Endometrial microvascular endothelial cells (primary cell): Measurements from ENCODE around the gene FAM229B. TPM values are rescaled to one million over a fixed set of nuclear protein-coding genes. Genes with fewer than 3 reads are reported as not detected.

Experiments used
- in situ Hi-C: cut with HindIII; loops from 2 replicates; pipeline ENCODE4 v1.10.0; 2017; ENCODE audit warnings: low sequenced_read_pairs, low pct_unique_long_range_greater_than_20kb; ENCODE audit errors: inconsistent ontology term
- total RNA-seq: library from RNA; depleted of rRNA; stranded (reverse); fragments of >200 nt; gene quantifications from one replicate; pipeline ENCODE4 v1.2.3, GENCODE V29; 2015; ENCODE audit errors: inconsistent ontology term

FAM229B gene
- total RNA-seq, 1 donor from 2014 or later = 13.7 TPM

DNA sequence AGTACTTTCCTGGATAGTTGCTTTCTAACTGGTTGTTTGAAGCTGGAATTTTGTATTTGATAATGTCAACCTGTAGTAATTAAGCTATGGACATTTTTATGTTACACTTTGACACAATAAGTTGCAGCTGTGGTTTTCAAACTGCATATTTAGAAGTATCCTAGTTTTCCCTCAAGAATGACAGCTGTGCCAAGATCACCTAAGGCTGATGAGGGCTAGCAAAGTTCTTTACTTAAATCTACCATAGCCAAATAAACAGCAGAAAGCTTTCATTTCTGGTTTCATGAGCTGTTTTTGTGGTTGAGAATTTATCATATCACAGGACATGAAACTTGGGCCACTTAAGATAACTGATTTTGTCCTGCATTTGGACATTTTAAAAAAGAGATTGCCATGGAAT lies 30.6 kb downstream of the FAM229B start:
- in situ Hi-C loops = no loop called here

DNA sequence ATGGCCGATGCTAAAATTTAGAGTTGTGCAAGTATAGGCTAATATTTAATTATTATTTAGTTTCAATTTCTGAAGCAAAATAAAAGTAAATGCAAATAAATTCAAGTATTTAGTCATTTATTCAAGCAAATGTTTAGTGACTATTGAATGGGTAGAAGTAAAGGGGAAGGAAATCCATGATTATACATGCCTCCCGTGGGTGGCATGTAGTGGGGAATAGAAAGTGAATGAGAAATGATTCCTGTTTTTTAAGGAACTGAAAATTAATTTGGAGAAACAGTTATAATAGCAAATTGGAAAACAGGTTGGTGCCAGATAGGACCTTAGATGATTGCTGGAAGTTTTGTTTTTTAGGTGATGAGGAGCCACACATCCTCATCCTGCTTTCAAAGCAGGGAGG lies 35.4 kb downstream of the FAM229B start:
- in situ Hi-C loops = no loop called here

DNA sequence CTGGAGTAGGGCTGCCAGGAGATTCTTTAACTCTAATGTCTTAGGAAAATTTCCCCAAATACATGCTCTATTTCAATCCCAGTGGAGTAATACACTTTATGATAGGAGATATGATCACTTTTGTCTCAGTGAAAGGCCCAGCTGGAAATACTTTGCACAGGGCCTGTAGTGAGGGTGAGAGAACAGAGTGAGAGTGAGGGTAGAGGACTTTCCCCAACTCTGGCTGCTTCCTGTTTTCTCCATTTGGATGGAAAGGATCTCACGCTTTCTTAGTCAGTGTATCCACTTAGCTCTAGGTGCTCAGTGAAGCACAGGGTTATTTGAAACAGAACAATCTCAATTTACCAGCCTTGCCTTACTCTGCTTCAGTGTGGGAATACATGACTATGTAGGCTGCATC lies 36.6 kb downstream of the FAM229B start:
- in situ Hi-C loops = no loop called here

DNA sequence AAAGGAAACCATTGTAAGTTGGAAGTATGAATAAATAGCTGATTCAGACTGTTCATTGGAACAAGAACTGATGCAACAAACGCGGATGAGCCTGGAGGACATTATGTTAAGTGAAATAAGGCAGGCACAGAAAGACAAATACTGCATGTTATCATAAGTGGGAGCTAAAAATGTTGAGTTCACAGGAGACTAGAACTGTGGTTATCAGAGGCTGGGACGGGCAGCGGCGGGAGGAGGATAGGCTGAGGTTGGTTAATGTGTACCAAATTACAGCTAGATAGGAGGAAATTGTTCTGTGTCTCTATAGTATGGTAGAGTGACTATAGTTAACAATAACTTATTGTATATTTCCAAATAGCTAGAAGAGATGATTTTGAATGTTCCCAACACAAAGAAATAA lies 40.8 kb downstream of the FAM229B start:
- in situ Hi-C loops = no loop called here

DNA sequence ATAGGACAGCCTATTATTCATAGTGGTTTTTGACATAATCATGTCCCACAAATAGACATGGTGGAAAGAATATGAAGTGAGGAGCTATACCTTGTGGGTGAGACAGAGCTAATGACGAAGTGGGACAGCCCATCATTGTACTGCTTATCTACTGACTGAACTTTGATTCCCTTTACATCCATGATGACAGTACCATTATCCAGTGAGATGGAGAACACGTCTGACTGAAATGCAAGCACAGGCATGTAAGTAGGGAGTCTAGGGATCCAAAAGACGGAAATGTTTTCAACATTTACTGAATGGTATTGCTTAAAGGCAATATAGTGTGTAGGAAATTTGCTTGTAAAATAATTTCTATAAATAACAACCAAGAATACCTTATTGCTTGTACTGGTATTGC lies 43.5 kb downstream of the FAM229B start:
- in situ Hi-C loops = no loop called here

DNA sequence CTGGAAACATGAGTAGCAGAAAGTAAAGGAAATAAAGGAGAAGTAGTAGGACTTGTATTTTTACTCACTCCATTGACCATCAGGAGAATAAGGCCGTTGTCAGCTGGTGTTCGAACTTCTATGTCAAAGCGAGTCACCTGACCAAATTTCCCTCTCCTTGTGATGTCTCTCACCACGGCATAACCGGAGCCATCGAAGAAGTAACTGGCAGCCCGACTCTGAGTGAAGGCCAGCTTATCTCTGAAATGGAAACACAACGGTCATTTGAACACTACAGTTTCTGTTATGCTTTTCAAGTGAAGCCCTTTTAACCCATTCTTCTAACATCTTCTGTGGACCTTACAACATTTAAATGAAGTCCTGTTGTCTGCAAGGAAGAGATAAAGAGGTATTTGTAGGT lies 51.7 kb downstream of the FAM229B start:
- in situ Hi-C loops = no loop called here

DNA sequence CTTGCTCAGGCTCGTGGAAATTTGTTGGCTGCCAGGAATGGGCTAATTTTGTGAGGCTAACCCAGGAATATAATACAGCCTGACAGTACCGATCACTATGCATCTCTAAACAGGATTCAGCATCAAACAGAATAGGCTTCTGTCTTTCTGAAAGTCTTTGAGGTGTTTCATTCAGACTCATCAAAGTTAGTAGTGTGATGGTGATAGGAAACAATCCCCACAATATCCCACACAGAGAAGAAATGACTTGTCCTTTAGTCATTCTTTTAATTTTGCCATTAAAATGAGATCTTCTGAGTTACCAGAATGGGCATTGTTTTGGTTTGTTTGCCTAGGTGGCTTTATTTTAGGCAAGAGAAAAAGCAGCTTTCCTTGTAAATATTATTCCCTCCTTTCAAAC lies 54.3 kb downstream of the FAM229B start:
- in situ Hi-C loops = no loop called here

DNA sequence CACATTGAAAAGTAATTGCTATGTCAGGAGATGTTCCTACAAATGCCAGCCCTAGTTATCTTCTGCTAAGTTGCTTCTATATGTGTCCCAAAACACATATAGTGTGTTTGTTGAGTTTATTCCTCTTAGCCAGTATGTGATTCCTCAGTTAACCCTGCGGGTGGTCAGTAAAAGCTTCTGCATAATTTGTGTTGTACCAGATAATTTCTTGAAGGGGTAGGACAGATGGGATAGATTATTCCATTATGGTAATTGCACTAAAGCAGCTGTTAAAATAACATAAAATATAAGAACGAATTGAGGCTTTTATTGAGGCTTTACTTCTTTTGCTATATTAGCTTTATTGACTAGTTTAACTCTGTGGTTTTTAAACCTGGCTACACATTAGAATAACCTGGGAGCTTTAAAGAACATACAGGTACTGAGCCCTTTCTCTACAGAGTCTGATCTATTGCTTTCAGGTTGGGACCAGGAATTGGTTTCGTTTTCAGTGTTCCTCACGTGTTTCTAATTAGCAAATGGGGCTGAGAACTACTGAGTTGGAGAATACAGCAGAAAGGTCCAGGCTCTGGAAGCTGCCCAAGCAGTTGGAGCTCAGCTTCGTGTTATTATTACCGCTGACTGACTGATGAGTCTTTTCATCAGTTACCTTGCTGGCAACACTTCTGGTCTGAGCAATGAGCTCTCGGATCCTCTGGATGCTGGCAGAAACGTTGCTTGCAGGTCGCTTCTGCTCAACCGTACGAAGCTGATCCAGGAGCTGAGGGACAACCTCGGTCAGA lies 56.9 kb downstream of the FAM229B start:
- in situ Hi-C loops = no loop called here

DNA sequence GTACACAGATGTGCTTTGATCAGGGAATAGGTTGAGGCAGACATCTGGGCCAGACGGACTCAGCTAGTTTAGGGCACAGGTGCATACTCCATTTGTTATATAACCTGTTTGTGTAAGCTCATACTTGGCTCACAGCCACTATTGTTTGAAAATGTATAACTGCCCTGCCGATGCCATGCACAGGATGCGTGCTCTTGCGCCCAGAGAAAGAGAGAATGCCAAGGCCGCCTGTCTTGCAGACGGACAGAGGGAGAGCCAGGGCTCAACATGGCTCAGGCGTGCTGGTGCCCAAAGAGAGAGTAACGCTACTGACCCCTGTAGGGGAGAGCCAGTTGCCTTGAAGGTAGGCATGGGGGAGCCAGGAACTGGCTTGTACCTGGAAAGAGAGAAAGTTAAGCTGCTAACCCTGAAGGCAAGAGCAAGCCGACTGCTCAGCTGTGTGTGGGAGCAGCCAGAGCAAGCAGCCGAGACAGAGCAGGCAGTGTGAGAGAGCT lies 57.7 kb downstream of the FAM229B start:
- in situ Hi-C loops = no loop called here

DNA sequence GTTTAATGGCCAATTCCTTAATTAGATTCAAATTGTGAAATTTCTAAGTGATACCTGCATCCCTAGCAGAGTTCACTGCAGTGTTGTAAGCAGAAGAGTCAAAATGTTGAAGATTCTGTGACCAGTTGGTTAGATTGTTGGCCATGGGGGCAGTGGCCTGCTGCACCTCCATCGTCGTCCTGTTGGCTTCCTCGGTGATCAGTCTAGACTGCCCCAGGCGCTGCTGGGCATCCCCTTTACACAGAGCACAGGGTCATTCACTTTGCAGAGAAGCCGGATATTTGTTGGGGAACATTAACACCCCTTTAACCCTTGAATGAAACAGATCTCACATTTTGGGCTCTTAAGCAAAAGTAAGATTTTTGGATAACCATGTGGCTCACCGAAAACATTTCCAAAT lies 60.7 kb downstream of the FAM229B start:
- in situ Hi-C loops = no loop called here

DNA sequence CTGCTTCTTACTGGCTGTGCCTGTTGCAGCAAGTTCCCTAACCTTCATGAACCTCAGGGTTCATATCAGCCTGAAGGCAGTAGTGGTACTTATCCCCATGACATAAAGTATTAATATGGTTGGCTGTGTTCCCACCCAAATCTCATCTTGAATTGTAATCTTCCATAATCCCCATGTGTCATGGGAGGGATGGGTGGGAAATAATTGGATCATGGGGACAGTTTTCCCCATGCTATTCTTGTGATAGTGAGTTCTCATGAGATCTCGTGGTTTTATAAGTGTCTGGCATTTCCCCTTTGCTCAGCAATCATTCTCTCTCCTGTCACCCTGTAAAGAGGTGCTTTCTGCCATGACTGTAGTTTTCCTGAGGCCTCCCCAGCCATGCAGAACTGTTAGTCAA lies 61.8 kb downstream of the FAM229B start:
- in situ Hi-C loops = no loop called here

DNA sequence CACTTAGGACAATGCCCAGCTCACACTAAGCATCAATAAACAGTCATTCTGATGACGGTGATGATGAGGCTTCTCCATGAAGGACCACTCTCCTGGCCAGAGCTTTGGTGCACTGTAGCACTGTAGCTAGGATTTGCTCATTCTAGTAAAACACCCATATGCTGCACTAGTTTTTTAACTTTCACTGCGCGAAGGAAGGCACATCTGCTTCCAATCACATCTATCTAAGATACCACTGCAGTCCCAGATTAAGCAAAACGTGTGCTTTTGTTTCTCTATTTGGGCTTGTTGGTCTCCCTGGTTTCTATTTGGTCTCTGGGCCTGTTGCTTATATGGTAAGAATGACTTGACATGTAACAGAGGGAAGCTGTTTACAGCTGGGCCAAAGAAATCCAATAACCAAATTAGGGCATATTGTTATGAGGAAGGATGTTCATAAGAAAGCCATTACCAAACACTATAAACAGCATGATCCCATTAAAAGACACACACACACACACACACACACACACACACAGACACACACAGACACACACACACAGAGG lies 62.4 kb downstream of the FAM229B start:
- in situ Hi-C loops = no loop called here

DNA sequence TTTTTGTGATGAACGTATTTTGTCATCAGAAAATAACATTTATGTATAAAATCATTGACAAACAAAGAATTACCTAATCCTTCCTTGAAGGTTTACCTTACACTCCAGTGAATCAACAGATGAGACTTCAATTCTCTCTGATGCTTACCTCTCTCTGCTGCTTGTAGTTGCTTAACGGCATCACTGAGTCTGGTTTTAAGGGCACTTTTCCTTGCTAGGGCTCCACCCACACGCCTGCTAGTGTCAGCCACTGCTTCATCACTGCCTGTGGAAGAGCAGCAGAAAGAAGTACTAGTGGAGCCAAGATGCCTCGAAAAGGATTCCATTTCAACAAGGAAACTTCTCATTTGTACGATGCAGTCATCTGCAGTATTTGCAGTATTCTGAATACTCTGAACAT lies 63.0 kb downstream of the FAM229B start:
- in situ Hi-C loops = no loop called here

Other genes starting within 250 kb of the FAM229B start
- 117 TPM for gene FYN, start 214.1 kb upstream of the FAM229B start, total RNA-seq
- not detected for gene CCN6, start 33.5 kb upstream of the FAM229B start, total RNA-seq
- 14.9 TPM for gene TUBE1, start 109 bp upstream of the FAM229B start, total RNA-seq
- gene LAMA4, start 167.0 kb downstream of the FAM229B start, total RNA-seq = 221 TPM